H4 (cell line): Measurements from ENCODE around the gene SHE. TPM values are rescaled to one million over a fixed set of nuclear protein-coding genes. Genes with fewer than 3 reads are reported as not detected.
"Not testable (repeated sequence)": the region's sequence is repeated elsewhere in the genome, so short reads cannot be mapped to it uniquely, and the experiment has no call there.

ENCODE experiments used
- DNase-seq: peaks from one replicate; pipeline ENCODE4 v3.0.0-alpha.2; 2015; ENCODE audit warnings: low spot score
- total RNA-seq: library from RNA; depleted of rRNA; stranded (reverse); fragments of >200 nt; shearing (Covaris generic); gene quantifications from 2 replicates; pipeline ENCODE4 v1.2.3, GENCODE V29; 2014

The SHE gene
- total RNA-seq, 1 experiment from 2014 or later: not detected

DNA sequence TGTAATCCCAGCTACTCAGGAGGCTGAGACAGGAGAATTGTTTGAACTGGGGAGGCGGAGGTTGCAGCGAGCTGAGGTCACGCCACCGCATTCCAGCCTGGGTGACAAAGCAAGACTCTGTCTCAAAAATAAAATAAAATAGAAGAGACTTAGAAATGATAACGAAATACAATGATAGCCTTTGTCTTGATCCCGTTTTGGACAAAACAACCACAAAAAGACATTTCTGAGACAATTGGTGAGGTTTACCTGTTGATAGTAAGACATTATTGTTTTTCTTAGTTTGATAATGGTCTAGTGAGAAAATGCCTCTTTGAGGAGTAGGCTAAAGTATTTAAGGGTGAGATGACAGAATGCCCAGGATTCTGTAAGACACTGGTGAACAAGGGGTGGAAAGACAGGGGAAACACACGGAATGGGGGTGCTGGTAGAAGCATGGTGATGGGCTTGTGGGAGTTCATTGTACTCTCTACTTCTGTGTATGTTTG, 11.9 kb upstream of the SHE start:
- no peak for DNase-seq

DNA sequence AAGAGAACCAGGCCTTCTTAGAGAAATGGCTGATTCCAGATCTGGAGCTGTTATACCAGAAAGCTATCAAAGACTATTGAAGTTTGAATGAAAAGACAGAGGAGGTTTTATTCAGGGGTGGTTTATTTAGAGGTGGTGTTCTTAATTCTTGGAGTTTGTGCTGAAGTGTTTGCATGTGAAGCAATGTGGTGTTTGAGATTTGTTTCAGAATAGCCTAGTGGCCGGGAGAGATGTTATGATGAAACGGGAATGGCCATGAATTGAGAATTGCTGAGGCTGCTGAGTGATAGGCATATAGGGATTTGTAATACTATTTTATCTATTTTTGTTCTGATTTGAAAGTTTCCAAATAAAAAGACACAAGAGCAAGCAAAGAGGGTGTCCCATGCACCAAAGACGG, 10.5 kb upstream of the SHE start:
- DNase-seq: no peak

GRCh38 chr1:154503898-154504297, 1.7 kb upstream of the SHE start:
- no peak for DNase-seq

GRCh38 chr1:154502744-154503115, 518 bp upstream of the SHE start:
- no peak for DNase-seq

DNA sequence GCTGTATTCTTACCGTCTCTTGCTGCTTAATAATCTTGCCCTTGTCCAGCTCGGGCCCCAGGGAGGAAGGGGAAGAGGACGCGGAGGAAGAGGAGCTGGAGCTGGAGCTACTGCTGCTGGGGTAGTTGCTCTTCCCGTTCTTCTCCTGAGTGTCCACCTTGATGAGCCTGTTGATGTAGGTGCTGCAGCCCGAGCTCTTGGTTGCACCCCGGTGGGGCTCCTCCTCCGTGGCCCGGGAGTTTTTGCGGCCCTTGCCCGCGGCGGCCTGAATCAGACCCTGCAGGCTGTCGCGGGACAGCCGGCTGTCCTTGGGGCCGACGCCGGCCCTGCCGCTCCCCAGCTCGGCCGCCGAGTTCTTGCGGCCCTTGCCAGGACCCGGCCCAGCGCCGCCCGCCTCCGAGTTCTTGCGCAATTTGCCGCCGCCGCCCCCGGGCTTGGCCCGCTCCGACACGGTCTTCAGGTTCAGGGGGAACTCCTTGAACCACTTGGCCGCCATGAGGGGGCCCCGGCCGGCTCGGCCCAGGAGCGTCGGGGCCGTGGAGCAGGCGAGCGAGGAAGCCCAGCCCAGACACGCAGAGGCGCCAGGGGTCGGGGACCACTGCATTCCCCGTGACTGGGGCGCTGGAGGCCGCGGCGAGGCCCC, 668 bp downstream of the SHE start:
- no peak for DNase-seq

GRCh38 chr1:154500533-154500932, 1.7 kb downstream of the SHE start:
- DNase-seq: no peak

DNA sequence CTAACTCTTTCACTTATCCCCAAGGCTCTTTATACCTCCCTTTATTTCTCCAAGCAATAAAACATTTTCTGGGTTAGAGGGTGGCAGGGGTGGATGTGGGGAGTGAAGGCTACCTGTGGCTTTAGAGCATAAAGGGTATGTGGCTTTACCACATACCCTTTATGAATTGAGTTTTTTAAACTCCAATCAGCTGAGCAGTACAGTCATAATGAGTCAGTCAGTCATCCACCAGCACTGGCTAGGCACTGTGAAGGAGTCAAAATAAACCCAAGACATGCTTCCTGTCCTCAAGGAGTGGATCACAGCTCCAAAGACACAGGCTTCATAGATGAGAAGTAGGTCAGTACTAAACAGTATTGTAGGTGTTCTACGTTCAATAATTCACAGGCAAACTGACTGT, 2.8 kb downstream of the SHE start:
- DNase-seq: no peak

DNA sequence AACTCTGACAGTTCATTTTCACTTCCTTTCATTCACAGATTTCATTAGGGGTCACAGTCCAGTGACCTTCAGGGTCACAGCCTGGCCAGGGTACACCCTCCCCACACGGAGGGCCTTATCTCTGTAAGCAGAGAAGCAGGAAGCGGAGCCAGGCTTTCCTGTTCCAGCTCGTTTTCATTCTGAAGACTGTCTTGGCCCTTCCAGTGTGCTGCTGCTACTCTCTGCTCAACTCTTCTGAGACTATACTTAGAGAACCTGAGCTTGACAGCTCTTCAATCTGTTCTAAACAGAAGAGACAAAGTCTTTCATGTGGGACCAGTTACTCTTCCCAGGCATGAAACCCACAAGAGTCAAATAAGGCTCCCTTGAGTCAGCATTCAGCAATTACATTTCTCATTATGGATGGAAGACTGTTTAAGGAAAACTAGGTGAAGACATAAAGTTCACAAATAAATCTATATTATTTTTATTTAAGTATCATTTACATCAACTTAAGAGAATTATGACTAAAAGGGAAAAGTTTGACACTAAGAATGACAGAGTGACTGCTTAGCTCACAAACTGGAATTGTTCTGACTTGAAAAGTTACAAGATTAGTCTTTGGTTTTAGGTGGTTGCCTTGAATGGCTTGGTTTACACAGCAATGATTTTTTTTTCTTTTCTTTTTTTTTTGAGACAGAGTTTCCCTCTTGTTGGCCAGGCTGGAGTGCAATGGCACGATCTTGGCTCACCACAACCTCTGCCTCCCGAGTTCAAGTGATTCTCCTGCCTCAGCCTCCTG, 5.0 kb downstream of the SHE start:
- DNase-seq: no peak

GRCh38 chr1:154496383-154496782, 5.8 kb downstream of the SHE start:
- DNase-seq: no peak

- DNase-seq: no peak
Observed at GRCh38 chr1:154495496-154496273, 6.5 kb downstream of the SHE start.

GRCh38 chr1:154493276-154493675, 8.9 kb downstream of the SHE start:
- DNase-seq: no peak

GRCh38 chr1:154492115-154492514, 10.1 kb downstream of the SHE start:
- DNase-seq: no peak

- no peak for DNase-seq
Observed at GRCh38 chr1:154490317-154490716, 11.9 kb downstream of the SHE start.

DNA sequence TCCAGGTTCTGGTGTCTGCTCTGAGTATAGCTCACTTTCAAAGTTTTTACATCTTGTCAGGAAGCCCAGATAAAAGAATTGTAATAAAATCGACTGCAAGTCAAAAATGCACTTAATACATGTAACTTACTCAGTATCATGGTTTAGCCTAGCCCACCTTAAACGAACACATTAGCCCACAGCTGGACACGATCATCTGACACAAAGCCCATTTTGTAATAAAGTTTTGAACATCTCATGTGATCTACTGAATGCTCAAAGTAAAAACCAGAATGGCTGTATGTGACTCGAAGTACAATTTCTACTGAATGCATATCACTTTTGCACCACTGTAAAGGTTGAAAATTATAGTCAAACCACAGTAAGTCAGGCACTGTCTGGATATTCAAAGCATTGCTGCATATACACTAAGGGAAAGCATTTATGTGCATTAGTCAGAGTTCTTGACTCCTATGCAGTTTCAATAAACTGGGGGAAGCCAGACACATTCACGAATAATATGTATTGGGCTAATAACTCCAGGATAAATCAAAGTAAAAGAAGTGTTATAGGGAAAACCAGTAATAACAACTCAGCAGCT, 12.4 kb downstream of the SHE start:
- DNase-seq: no peak

- no peak for DNase-seq
Observed at GRCh38 chr1:154488922-154489321, 13.3 kb downstream of the SHE start.

GRCh38 chr1:154486756-154487155, 15.5 kb downstream of the SHE start:
- not testable (repeated sequence) for DNase-seq

DNA sequence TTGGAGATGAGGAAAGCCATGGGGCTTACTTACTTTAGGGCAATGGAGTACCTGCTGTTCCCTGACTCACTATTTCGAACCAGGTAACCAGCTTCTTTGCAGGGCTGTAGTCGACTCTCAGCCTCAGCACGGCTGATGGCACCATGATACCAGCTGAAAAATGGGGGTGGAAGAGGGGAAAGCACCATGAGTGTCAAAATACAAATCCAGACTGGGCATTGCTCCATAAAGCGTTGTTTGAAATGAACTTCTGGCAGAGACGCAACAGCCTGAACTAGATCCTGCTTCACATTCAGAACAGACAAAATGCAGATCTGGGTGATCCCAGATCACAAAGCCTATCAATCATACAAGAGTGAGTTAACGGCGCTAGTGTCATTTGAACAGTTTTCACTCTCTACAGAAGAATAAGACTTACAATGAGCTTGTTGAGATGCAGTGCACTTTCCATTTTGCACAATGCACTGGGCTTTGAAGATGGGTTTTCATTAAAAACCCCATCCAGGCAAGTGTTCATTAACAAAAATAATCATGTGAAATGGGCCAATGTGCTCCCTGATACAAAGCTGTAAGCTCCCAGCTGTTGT, 16.2 kb downstream of the SHE start:
- DNase-seq: no peak

- DNase-seq: no peak
Observed at GRCh38 chr1:154485106-154485505, 17.1 kb downstream of the SHE start.

DNA sequence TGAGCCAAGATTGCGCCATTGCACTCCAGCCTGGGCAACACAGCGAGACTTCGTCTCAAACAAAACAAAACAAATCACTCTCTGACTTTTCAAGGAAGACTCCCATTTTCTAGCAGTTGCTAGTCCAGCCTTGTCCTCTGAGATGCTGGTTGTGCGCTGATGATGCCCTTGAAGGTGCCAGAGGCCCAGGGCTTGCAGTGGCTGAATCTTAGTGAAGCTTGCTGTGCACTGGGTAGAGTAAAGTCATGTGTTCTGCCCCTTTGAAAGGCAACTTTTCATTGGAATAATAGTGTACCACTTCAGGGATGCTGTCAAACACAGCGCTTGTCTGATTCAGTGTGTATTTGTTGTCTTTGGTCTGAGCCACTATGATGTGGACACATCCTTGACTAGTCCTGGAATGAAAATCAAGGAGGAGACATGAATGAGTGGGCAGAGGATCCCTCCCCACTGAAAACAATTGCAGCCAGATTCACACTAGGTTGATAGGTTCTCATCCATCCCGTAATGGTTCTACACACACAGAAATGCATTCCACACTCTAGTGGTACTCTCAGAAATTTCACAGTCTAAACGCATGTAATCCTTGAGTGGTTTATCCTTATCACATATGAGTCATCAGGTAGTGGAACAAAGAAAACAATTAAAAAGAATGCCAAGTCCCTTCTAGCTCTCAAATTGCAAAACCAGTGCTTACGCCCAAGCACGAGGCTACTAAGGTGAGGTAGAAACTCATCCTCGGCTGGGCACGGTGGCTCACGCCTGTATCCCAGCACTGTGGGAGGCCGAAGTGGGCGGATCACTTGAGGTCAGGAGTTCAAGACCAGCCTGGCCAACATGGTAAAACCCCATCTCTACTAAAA, 18.0 kb downstream of the SHE start:
- DNase-seq: peak; percentile 84

DNA sequence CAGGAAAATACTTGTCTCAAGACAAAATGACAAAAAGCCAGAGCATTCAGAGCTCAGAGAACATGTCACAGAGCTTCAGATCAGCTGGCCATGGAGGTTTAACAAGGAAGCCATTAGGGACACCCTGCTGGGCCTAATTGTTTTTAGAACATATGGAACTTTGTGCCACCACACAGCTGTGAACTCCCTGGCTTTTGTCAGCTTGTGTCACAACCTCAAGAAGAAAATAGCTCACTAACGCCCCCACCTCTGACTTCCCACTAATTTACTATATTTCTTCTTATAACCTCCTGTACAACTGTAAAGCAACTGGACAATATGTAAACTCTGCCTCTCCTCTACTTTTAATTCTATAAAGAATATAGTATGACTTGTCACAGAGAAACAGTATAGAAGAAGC, 21.2 kb downstream of the SHE start:
- DNase-seq: no peak
